ENCODE results near the gene GABBR2. TPM values are rescaled to one million over a fixed set of nuclear protein-coding genes. Genes with fewer than 3 reads are reported as not detected.

GABBR2 gene
- total RNA-seq, 4 donors from 2014 or later: 0.17 to 0.26 TPM; not detected in 2

DNA sequence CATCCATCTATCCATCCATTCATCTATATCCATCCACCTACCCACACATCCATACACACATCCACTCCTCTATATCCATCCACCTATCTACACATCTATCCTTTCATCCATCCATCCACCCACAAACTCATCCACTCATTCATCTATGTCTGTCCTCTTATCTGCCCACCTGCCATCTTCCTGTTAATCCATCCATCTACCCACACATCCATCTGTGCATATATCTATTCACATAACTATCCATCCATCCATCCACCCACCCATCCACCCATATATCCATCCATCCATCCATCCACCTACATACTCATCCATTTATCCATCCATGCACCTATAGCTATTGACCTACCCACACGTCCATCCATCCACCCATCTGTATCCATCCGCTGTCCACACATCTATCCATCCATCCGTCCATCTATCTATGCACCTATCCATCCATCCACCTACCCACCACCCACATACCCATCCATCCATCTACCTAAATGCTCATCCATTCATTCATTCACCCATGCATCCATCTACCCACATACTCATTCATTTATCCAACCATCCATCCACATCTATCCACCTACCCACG is 271.2 kb downstream of the GABBR2 start:
- no peak overlapping the region for H3K27ac ChIP-seq (replicated peaks in 1 of 4)
- no peak for DNase-seq (ENCODE audit: extremely low spot score)
- WGBS: 89% methylated on average over 4 of the region's 4 CpGs
- no peak overlapping the region for H3K4me3 ChIP-seq
- TF ChIP-seq POLR2AphosphoS5 (IDR thresholded peaks at IDR 0.05) (no peak), POLR2A (IDR thresholded peaks at IDR 0.05; ENCODE audit: low read depth) (no peak), EP300 (IDR thresholded peaks at IDR 0.05) (no peak)
- TF ChIP-seq, protein P1, sequence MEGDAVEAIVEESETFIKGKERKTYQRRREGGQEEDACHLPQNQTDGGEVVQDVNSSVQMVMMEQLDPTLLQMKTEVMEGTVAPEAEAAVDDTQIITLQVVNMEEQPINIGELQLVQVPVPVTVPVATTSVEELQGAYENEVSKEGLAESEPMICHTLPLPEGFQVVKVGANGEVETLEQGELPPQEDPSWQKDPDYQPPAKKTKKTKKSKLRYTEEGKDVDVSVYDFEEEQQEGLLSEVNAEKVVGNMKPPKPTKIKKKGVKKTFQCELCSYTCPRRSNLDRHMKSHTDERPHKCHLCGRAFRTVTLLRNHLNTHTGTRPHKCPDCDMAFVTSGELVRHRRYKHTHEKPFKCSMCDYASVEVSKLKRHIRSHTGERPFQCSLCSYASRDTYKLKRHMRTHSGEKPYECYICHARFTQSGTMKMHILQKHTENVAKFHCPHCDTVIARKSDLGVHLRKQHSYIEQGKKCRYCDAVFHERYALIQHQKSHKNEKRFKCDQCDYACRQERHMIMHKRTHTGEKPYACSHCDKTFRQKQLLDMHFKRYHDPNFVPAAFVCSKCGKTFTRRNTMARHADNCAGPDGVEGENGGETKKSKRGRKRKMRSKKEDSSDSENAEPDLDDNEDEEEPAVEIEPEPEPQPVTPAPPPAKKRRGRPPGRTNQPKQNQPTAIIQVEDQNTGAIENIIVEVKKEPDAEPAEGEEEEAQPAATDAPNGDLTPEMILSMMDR (IDR thresholded peaks at IDR 0.05): no peak
- no peaks in the 10 kb centered on the region for H3K4me1 ChIP-seq
- no peaks in the 10 kb centered on the region for H3K36me3 ChIP-seq
- intact Hi-C loops (cut with DNase I): no loop called here
- H3K27me3 ChIP-seq: peaks cover 0 to 7% (median 2%) of the 10 kb centered on the region in 4 donors
- no peaks in the 10 kb centered on the region for H3K9me3 ChIP-seq

DNA sequence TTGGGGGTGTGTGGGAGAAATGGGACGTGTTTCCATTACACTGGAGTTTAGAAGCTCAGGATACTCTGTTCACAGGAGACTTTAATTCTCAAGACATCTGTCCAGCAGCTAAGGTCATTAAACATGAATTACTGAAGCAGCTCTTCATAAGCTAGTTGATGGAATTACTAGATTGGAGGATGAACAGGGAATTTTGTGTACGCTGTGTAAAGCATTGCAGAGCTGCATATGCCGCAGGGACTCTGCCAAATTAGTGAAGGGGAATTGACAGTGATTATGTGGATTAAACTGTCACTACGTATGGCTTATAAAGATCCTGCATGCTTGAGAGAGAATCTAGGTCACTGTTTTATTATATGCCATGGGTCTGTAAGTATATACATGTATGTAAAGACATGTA is 275.8 kb downstream of the GABBR2 start:
- Histone ChIP-seq H3K4me3 (no peak overlapping the region), H3K27ac (replicated peaks in 1 of 4) (no peak overlapping the region), H3K27me3 (no peaks in the 10 kb centered on the region), H3K9me3 (no peaks in the 10 kb centered on the region), H3K36me3 (no peaks in the 10 kb centered on the region), H3K4me1 (peaks cover 0 to 8% (median 3%) of the 10 kb centered on the region in 4 donors)
- intact Hi-C loops (cut with DNase I): no loop called here
- 87% methylated on average over 4 of the region's 4 CpGs for WGBS
- TF ChIP-seq EP300 (IDR thresholded peaks at IDR 0.05) (no peak), POLR2A (IDR thresholded peaks at IDR 0.05; ENCODE audit: low read depth) (no peak), POLR2AphosphoS5 (IDR thresholded peaks at IDR 0.05) (no peak)
- TF ChIP-seq, protein P1 (IDR thresholded peaks at IDR 0.05): no peak
- DNase-seq (ENCODE audit: extremely low spot score): no peak

DNA sequence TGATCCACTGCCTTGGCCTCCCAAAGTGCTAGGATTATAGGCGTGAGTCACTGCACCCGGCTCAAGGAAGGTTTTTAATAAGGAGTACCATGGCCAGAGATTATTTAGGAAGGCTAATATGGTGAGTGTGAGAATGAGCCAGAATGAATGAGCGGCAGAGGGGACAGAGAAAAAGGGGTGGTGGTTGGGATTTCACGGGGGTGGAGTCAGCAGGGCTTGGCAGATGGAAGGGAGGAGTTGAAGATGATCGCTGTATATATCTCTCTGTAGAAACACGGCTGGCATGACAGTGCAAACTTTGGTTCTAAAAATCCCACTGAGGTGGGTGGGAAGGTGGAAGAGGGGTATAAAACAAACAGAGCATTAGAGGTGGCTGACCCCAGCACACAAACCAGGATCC is 276.6 kb downstream of the GABBR2 start:
- Histone ChIP-seq H3K27ac (replicated peaks in 1 of 4) (no peak overlapping the region), H3K4me3 (no peak overlapping the region), H3K4me1 (peaks cover 0 to 8% (median 3%) of the 10 kb centered on the region in 4 donors), H3K27me3 (no peaks in the 10 kb centered on the region), H3K9me3 (no peaks in the 10 kb centered on the region), H3K36me3 (no peaks in the 10 kb centered on the region)
- TF ChIP-seq, protein P1 (IDR thresholded peaks at IDR 0.05): no peak
- TF ChIP-seq EP300 (IDR thresholded peaks at IDR 0.05): no peak
- no peak for TF ChIP-seq POLR2AphosphoS5 (IDR thresholded peaks at IDR 0.05)
- no peak for TF ChIP-seq POLR2A (IDR thresholded peaks at IDR 0.05; ENCODE audit: low read depth)
- no peak for DNase-seq (ENCODE audit: extremely low spot score)
- intact Hi-C loops (cut with DNase I): no loop called here
- 84% methylated on average over 6 of the region's 6 CpGs for WGBS

DNA sequence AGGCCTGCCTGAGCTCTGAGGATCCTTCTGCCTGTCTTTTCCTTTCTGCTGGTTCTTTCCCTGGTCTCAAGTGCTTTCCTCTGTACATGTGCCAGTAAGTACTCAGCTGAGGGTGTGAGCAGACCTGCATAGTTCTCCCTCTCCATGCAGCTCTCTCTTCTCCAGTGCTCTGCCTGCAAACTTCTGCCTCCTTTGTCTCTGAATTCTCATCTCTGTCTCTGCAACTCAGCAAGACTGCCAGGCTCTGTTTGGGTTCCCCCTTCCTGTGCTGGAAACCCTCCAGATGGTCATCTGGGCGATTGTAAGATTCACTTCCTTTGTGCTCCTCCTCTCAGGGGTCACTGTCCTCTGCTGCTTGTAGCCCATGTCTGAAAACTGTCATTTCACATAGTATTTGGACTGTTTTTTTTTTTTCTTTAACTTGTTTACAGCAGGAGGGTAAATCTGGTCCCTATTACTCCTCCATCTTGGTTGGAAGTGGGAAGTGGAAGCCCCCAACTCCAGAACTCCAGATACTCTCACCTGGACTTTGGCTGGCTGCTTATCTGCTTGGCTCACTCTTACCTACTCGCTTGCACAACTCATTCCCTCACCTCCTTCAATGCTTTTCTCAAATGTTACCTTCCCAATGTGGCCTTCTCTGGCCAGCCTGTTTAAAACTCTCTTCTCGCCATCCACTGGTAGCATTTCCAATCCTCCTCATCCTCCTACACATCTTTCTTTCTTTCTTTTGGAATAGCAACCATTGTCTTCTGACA is 278.0 kb downstream of the GABBR2 start:
- DNase-seq (ENCODE audit: extremely low spot score): no peak
- WGBS: 61% methylated on average over 3 of the region's 3 CpGs
- no peaks in the 10 kb centered on the region for H3K36me3 ChIP-seq

More for the DNA sequence above, 278.0 kb downstream of the GABBR2 start:
- no peaks in the 10 kb centered on the region for H3K27me3 ChIP-seq
- no peak overlapping the region for H3K4me3 ChIP-seq
- intact Hi-C loops (cut with DNase I): no loop called here
- H3K27ac ChIP-seq (replicated peaks in 1 of 4): no peak overlapping the region
- H3K4me1 ChIP-seq: peaks cover 0 to 8% (median 3%) of the 10 kb centered on the region in 4 donors
- TF ChIP-seq, protein P1 (IDR thresholded peaks at IDR 0.05): no peak
- H3K9me3 ChIP-seq: no peaks in the 10 kb centered on the region
